Measurements from ENCODE around the gene ATP11A. TPM values are rescaled to one million over a fixed set of nuclear protein-coding genes. Genes with fewer than 3 reads are reported as not detected.

The ATP11A gene
- total RNA-seq, 1 donor from 2014 or later: 70.9 TPM

GRCh38 chr13:112690283-112690929 lies 568 bp downstream of the ATP11A start:
- no peaks in the 10 kb centered on the region for H3K36me3 Mint-ChIP-seq
- peak overlapping the region; percentile 86 for H3K27ac Mint-ChIP-seq
- H3K27me3 Mint-ChIP-seq: peaks cover 7% of the 10 kb centered on the region
- H3K4me1 Mint-ChIP-seq (ENCODE audit: unreplicated experiment): peaks cover 49% of the 10 kb centered on the region
- DNase-seq (ENCODE audit: extremely low spot score, unreplicated experiment): no peak
- peak overlapping the region; percentile 93 for H3K4me3 Mint-ChIP-seq
- TF ChIP-seq CTCF (conservative IDR thresholded peaks at IDR 0.05): no peak
- no peaks in the 10 kb centered on the region for H3K9me3 Mint-ChIP-seq

DNA sequence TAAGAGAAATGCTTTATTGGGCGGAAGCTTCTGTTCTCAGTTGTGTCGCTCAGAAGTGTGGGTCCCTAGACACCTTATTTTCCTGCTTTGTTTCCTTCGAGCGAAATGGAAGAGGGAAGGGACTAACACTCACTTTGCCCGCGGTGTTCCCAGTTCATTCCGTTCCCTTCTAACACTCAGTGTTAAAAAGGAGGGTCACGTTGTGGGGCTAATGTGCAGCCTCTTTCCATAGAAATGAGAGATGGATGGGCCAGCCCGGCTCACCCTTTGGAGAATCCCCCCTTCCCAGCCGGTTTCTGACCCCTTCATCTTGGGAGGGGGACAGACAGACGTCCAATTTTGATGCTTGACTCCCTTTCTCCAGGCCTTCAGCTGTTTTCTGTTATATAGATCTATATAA lies 2.3 kb downstream of the ATP11A start:
- Mint-ChIP-seq H3K27ac (peak overlapping the region; percentile 86), H3K36me3 (no peaks in the 10 kb centered on the region), H3K9me3 (no peaks in the 10 kb centered on the region), H3K27me3 (peaks cover 7% of the 10 kb centered on the region), H3K4me1 (ENCODE audit: unreplicated experiment) (peaks cover 45% of the 10 kb centered on the region), H3K4me3 (peak overlapping the region; percentile 93)
- TF ChIP-seq CTCF (conservative IDR thresholded peaks at IDR 0.05): no peak
- no peak for DNase-seq (ENCODE audit: extremely low spot score, unreplicated experiment)

GRCh38 chr13:112692586-112692985 lies 2.7 kb downstream of the ATP11A start:
- Mint-ChIP-seq H3K27ac (peak overlapping the region; percentile 86), H3K9me3 (no peaks in the 10 kb centered on the region), H3K36me3 (no peaks in the 10 kb centered on the region), H3K4me3 (peak overlapping the region; percentile 93), H3K4me1 (ENCODE audit: unreplicated experiment) (peaks cover 45% of the 10 kb centered on the region), H3K27me3 (peaks cover 7% of the 10 kb centered on the region)
- TF ChIP-seq CTCF (conservative IDR thresholded peaks at IDR 0.05): no peak
- no peak for DNase-seq (ENCODE audit: extremely low spot score, unreplicated experiment)

DNA sequence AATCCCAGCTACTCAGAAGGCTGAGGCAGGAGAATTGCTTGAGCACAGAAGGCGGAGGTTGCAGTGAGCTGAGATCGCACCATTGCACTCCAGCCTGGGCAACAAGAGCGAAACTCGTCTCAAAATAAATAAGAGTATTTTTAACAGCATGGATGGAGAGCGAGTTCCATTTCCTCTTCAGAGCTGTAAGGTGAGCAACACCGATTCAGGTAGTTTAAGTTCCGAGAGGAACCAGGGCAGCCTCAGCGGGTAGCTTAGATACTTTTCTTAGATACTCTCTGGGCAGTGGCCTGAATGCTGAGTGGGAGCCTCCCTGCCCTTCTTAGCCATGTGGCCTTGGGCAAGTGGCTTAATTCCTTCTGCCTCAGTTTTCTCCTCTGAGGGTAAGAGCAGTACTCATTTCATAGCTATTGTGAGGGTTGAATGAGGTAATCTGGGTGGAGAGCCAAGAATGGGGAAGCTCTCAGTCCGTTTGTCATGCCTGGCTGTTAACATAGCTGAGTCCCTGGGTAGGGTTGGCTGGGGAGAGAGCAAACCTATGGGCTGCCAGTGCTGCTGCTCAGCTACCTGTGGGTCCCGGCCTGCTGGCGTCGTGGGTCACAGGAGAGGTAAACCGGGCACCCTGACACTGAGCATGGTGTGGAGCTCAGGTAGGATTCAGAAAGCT lies 4.1 kb downstream of the ATP11A start:
- peaks cover 47% of the 10 kb centered on the region for H3K4me1 Mint-ChIP-seq (ENCODE audit: unreplicated experiment)

DNA sequence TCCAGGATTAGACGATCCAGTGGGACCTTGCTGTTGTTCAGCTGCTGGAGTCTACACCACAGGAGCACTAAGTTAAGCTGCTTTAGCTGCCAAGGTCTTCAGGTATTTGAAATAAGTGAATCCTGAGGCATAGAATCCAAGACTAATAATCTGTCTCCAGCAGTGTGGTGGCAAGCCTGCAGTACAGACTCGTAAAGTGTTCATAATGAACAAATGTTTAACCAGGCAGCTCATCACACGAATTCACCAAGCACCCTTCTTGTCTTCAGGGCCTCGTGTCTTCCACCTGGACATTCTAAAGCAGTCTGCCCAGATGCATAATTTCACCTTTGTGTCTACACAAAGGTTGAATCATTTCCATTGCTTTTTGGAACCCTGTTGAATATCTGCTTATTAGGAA lies 5.3 kb downstream of the ATP11A start:
- no peak for TF ChIP-seq CTCF (conservative IDR thresholded peaks at IDR 0.05)
- peak overlapping the region; percentile 86 for H3K27ac Mint-ChIP-seq
- peaks cover 3% of the 10 kb centered on the region for H3K36me3 Mint-ChIP-seq
- peaks cover 7% of the 10 kb centered on the region for H3K27me3 Mint-ChIP-seq
- H3K4me3 Mint-ChIP-seq: no peak overlapping the region
- H3K9me3 Mint-ChIP-seq: no peaks in the 10 kb centered on the region
- H3K4me1 Mint-ChIP-seq (ENCODE audit: unreplicated experiment): peaks cover 55% of the 10 kb centered on the region
- DNase-seq (ENCODE audit: extremely low spot score, unreplicated experiment): no peak

More for the DNA sequence above, 4.1 kb downstream of the ATP11A start:
- no peak for TF ChIP-seq CTCF (conservative IDR thresholded peaks at IDR 0.05)
- Mint-ChIP-seq H3K9me3 (no peaks in the 10 kb centered on the region), H3K27me3 (peaks cover 7% of the 10 kb centered on the region), H3K36me3 (no peaks in the 10 kb centered on the region), H3K27ac (peak overlapping the region; percentile 86), H3K4me3 (peak overlapping the region; percentile 26)
- no peak for DNase-seq (ENCODE audit: extremely low spot score, unreplicated experiment)
